GM19324 (cell line): Measurements from ENCODE around the gene DLGAP3.

Source experiments
- ATAC-seq: cut with Tn5 transposase; IDR thresholded peaks from one replicate; pipeline ENCODE4 v1.9.1; 2021; ENCODE audit warnings: mild to moderate bottlenecking, moderate library complexity; ENCODE audit not compliant: unreplicated experiment, low FRiP score

The DLGAP3 gene

DNA sequence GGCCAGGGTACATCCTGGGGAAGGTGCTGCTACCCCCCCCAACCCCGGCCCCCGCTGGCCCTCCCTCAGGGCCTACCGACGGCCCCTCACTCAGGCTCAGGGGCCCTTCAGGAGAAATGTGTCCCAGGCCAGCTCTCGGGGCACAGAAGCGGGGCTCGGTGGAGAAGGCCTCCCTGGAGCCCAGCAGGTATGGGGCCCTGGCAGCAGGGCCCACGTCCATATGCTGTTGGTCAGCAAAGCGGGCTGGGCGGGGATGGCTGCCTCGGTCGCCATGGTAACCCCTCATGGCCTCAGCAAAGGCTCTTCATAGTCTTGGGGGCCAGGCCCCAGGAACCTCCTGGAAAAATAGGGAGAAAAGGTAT, 24.4 kb downstream of the DLGAP3 start:
- no peak for ATAC-seq

- no peak for ATAC-seq
Observed at GRCh38 chr1:34904236-34905097, 25.0 kb downstream of the DLGAP3 start.

DNA sequence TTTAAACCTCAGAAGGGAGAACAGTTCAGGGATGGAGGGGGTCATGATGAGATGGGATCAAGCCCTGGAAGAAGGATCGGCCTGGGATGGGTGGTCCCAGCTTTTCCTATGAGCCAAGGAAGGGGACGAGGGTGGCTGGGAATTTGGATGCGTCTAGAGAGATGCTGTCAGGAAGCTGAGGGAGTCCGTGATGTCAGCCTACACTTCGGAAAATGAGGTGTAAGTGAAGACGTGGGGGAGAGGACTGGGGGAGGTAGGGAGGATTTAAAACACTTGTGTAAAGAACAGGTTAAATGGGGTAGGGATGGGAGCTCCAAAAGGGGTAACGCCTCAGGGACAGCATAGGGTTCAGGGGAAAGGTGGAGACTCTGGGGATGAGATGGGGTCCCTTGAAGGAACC, 27.5 kb downstream of the DLGAP3 start:
- no peak for ATAC-seq

- no peak for ATAC-seq
Observed at GRCh38 chr1:34900775-34901502, 28.5 kb downstream of the DLGAP3 start.

- ATAC-seq, result no peak
Observed at GRCh38 chr1:34899906-34900305, 29.5 kb downstream of the DLGAP3 start.

DNA sequence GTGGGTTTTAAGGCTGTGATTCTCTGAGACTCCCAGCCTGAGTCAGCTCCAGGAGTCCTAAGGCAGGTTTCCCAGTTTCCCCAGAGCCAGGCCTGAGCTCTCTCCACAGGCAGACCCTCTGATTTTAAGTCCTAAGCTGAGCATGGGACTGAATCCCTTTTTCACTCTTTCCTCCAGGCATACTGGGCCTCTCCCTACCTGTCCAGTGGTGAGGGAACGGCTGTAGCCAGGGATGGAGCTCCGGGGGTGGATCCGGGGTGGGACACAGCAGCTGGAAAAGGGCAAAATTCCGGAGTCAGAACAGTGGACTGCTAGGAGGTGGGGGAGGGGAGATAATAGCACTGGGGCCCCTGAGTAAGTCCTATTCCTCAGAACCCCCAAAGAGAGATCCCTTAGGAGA, 30.0 kb downstream of the DLGAP3 start:
- no peak for ATAC-seq

GRCh38 chr1:34898330-34898761, 31.1 kb downstream of the DLGAP3 start:
- no peak for ATAC-seq

GRCh38 chr1:34896612-34897011, 32.8 kb downstream of the DLGAP3 start:
- no peak for ATAC-seq

DNA sequence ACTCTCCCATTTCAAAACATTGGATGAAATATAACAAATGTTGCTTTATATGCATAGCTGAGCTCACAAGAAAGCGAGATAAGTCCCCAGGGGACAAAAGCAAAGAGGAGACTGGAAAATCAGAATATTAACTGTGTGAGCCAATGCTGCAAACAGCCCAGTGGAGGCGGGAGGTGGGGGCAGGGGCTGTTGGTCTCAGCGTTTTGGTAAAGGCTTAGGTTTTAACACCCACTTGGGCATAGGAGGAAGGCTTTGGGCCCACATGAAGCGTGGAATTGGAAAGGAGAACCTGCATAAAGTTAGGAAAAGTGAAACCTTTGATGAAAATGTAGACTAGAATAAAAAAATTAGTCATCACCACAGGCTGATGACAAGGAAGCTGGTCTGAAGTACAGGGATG, 39.7 kb downstream of the DLGAP3 start:
- ATAC-seq, result no peak

- ATAC-seq, result no peak
Observed at GRCh38 chr1:34887593-34887992, 41.9 kb downstream of the DLGAP3 start.

DNA sequence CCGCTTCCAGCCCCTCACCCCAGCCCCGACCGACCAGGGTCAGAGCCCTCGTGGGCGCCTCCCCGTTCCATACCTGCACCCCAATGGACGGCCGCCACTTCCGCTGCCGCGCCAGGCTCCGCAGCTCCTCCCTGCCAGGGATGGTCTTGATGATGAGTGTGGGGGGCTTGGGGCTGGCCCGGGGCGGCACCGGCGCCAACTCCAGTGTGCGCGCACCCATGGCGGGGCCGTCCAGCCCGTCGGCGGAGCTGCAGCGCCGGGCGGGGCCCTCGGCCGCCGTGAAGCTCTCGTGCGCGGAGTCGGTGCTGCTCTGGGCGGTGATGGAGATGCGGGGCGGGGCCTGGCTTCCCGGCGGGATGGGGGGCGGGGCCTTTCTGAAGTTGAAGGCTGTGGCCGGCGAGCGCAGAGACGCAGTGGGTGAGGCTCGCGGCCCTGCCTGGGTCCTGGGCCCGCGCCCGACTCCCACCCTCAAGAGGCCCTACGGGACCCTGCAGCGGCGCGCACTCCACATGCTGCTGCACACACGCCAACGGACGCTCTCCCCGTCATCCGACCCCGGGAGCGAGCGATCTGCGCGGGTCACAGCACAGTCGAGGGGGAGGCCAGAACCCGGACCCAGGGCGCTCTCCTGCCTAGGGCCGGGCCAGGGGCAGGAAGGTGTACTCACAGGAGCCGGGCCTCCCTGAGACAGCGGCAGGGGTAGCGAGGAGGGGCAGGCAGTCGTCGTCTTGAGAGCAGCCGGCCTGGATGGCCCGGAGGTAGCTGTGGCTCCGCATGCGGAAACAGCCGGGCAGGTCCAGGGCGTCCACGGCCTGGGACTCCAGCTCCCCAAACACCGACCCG, 43.8 kb downstream of the DLGAP3 start:
- ATAC-seq, result no peak

GRCh38 chr1:34884961-34885360, 44.5 kb downstream of the DLGAP3 start:
- ATAC-seq, result no peak

DNA sequence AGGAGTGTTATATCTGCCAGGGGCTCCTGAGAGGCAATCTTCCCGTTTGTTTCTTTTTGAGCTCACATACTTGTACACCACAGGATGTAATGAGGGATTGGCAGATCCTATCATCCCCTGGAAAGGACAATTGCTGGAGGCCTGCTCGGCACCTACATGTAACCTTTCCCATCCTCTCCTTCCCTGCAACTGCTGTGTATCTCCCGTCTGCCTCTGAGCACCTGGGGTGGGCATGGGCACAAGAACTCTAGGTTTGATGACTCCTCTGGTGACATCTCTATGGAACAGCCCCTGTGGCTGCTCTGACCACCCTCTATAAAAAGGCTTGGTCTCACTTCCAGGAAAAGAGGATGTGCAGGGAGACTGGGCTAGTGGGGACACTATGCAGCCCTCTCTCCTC, 44.9 kb downstream of the DLGAP3 start:
- no peak for ATAC-seq

DNA sequence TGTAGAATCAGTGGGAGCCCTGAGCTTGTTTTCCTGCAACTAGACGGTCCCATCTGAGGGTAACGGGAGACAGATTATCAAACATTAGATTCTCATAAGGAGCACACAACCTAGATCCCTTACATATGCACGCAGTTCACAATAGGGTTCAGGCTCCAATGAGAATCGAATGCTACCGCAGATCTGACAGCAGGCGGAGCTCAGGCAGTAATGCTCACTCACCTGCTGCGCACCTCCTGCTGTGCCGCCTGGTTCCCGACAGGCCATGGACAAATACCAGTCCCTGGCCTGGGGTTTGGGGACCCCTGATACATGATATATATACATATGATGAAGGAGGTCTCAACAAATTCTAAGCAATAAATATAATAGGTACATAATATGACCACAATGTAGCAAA, 50.2 kb downstream of the DLGAP3 start:
- no peak for ATAC-seq

DNA sequence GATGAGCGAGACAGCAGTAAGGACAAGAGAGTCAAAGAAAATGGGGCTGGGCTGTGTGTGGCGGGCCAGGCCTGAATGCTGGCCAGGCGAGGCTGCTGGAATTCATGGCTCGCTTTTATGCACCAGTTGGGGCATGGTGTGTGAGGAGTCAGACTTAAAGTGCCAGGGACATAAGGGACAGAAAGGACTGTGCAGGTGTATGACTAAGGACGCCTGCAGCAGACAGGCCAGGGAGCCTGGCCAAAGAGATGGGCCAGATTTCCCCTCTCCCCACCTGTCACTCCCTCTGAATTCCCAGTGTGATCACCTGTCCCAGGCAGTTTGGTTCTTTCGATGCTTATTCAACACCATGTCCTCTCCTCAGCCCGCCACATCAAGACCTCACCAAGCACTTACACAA, 53.0 kb downstream of the DLGAP3 start:
- no peak for ATAC-seq

DNA sequence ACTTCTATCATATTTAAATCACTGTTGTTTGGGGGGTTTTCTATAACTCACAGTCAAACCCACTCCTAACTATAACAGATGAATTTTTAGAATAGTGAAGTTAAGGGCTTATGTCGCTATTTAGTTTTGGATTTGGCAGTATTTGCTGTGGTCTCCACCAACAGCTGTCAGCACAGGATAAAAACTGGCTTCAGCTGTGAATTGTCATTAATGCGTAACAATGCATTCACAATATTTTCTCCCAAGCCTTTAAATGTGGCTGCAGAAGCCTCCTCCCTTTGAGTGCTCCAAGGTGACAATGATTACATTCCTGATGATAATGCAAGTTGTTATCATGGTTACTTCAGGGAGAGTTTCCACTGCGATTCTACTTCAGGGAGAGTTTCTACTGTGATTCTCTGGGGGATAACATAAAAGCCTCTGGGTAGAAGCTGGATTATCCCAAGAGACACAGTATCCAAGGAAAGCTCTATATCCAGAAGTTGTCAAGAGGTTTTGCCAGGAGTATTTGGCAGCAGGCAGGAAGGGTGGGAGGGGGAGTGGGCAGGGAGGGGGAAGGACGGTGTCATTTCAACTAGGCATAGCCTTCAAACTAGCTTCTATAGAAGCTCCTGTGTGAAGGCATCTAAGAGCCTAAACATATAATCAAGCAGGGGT, 55.0 kb downstream of the DLGAP3 start:
- ATAC-seq, result no peak

DNA sequence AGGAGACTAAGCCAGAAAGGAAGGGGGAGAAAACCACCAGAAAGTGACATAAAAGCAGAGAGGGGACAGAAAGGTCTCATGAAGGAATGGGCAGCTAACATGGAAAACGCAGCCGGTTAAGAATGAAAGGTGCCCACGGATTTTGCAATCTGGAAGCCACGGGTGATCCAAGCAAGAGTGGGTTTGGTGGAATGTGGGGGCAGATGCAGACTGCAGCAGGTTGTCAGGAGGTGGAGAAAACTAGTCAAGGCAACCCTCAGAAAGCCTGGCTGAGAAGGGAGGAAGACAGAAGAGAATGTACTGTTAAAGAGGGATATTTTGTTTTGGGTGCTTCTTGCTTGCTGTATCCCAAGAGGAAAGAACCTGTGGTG, 57.3 kb downstream of the DLGAP3 start:
- no peak for ATAC-seq

DNA sequence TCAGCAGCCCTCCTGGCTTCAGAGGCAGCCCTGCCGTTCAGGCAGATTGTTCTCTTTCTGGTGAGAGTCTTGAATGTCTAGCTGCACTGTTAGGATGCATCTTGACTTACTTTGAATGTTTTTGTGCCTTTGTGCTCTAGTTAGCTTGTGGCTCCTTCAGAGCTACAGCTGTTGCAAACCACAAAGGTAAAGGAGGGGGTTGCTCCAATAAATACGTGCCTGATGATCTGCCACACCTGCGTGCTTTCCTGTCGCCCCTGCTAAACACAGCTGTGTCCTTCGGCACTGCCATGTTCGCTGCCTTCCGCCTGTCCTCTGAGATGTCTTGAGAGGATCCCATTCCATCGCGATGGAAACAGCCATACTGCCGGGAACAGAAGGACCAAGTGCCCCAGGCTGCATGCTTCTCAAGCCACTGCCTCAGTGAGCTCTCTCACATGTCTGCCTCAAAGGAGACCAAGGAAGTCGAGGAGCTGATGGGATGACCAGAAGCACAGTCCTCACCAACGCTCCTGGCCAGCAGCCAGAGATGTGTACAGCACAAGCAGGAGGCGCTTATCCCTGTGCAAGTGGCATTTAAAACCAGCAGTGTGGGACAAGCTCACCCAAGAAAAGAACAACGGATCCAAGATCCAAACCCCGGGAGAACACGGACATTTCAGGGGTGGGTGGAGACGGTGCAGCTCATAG, 57.9 kb downstream of the DLGAP3 start:
- ATAC-seq, result no peak

GRCh38 chr1:34870395-34870794, 59.1 kb downstream of the DLGAP3 start:
- ATAC-seq, result no peak

DNA sequence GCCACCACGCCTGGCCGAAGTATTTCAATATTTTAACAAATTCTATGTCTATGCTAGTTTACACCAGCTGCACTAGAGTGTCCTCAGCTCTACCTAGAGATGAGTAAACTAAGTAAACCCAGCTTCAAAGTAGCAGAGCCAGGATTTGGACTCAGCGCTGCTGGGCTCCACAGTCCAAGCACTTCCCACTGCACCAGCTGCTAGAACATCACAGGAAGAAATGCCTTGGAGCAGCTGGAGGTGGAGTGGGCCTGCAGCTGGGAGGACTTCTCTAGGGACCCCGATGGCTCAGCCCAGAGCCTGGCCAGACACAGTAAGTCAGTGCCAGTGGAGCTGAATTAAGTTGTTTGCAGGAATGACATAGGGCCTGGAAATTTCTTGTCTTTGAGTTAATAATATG, 59.7 kb downstream of the DLGAP3 start:
- ATAC-seq, result no peak
